Thyroid gland (tissue), 4 donors: ENCODE data around the gene PPIE. TPM values are rescaled to one million over a fixed set of nuclear protein-coding genes. Genes with fewer than 3 reads are reported as not detected.
"Not testable (repeated sequence)": the region's sequence is repeated elsewhere in the genome, so short reads cannot be mapped to it uniquely, and the experiment has no call there.

Source experiments
- DNase-seq, 2 donors: peaks; one replicate each; pipeline ENCODE4 v3.0.0-alpha.2; 2019
- H3K27ac ChIP-seq, 3 donors: fragments of 200-600 bp; sonication (generic); 1 replicate in 2 of 3; 2 replicates in 1 of 3; pipeline ENCODE4 v1.5.1; 2016 to 2019; ENCODE audit warnings: mild to moderate bottlenecking in 1 of 3, moderate library complexity in 1 of 3
- H3K27me3 ChIP-seq: fragments of 200-600 bp; sonication (generic); one replicate; pipeline ENCODE4 v1.5.1; 2019
- H3K36me3 ChIP-seq, 2 donors: fragments of 200-600 bp; sonication (generic); one replicate each; pipeline ENCODE4 v1.5.1; 2016 to 2019
- H3K4me1 ChIP-seq, 2 donors: fragments of 200-600 bp; sonication (generic); one replicate each; pipeline ENCODE4 v1.5.1; 2017 to 2019
- H3K4me3 ChIP-seq, 3 donors: fragments of 200-600 bp; sonication (generic); replicated peaks in 1 of 3; 1 replicate in 2 of 3; 2 replicates in 1 of 3; pipeline ENCODE4 v1.5.1; 2016; ENCODE audit warnings: mild to moderate bottlenecking in 1 of 3
- H3K9me3 ChIP-seq: fragments of 200-600 bp; sonication (generic); one replicate; pipeline ENCODE4 v1.5.1; 2017
- POLR2A ChIP-seq, 2 donors: fragments of 450-650 bp; IDR thresholded peaks; one replicate each; pipeline ENCODE4 v1.6.1; 2017; ENCODE audit warnings: antibody characterized with exemption in 2 of 2, mild to moderate bottlenecking in 2 of 2, moderate library complexity in 1 of 2
- WGBS, 2 donors: methylation state at CpG; one replicate each; pipeline ENCODE4 v1.1.5; 2017; 5-methylcytosine and 5-hydroxymethylcytosine counted together
- intact Hi-C: fragments of 100-400 bp; cut with DNase I; formaldehyde crosslinking; loops from one replicate; pipeline ENCODE4 v1.15.1; 2023
- total RNA-seq, 4 donors: library from RNA; depleted of rRNA; stranded (reverse); fragments of >200 nt; gene quantifications; one replicate each; pipeline ENCODE4 v1.2.3, GENCODE V29; 2016
- TF ChIP-seq, protein P1 (sequence below), 6 experiments: fragments of 200-600 bp in 3 of 6; fragments of 450-650 bp in 3 of 6; sonication (generic) in 3 of 6; IDR thresholded peaks; one replicate each; pipeline ENCODE4 v1.5.1; 2016 to 2019; ENCODE audit warnings: antibody characterized with exemption in 6 of 6, mild to moderate bottlenecking in 2 of 6, inconsistent platforms in 1 of 6, moderate library complexity in 1 of 6

Gene PPIE
- total RNA-seq, 4 donors from 2014 or later: 47.1 to 52.7 (median 50.9) TPM

- no peak for TF ChIP-seq POLR2A (IDR thresholded peaks at IDR 0.05)
- TF ChIP-seq, protein P1, sequence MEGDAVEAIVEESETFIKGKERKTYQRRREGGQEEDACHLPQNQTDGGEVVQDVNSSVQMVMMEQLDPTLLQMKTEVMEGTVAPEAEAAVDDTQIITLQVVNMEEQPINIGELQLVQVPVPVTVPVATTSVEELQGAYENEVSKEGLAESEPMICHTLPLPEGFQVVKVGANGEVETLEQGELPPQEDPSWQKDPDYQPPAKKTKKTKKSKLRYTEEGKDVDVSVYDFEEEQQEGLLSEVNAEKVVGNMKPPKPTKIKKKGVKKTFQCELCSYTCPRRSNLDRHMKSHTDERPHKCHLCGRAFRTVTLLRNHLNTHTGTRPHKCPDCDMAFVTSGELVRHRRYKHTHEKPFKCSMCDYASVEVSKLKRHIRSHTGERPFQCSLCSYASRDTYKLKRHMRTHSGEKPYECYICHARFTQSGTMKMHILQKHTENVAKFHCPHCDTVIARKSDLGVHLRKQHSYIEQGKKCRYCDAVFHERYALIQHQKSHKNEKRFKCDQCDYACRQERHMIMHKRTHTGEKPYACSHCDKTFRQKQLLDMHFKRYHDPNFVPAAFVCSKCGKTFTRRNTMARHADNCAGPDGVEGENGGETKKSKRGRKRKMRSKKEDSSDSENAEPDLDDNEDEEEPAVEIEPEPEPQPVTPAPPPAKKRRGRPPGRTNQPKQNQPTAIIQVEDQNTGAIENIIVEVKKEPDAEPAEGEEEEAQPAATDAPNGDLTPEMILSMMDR (IDR thresholded peaks at IDR 0.05): no peak
- no peaks in the 10 kb centered on the region for H3K36me3 ChIP-seq
- H3K4me3 ChIP-seq: no peak overlapping the region
- no peak overlapping the region for H3K27ac ChIP-seq
- 86 to 94% methylated on average over 4 of the region's 4 CpGs for WGBS, 2 donors
- H3K9me3 ChIP-seq: no peaks in the 10 kb centered on the region
- intact Hi-C loops: no loop called here
- H3K27me3 ChIP-seq: no peaks in the 10 kb centered on the region
- H3K4me1 ChIP-seq: no peaks in the 10 kb centered on the region
- no peak for DNase-seq
Measured at GRCh38 chr1:39777306-39777705, 38.6 kb downstream of the PPIE start.

DNA sequence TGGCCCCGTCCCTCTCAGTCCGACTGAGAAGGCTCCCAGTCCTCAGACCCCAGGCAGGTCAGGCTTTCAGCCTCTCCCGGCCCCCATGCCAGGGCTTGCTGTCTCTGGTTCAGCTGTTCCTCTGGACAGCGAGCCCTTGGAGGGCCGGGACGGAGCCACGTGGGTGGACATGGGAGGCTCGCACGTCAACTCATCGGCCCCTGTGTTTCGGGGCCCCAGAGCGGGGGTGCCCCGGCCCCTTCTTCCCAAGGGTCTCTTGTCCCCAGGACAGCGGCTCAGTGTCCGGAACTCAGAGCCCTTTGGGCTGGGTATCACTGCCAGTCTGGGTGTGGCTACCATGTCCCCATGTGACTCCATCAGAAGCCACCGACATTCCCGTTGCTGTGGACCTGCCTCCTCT lies 39.2 kb downstream of the PPIE start:
- H3K36me3 ChIP-seq, H3K9me3 ChIP-seq, H3K27ac ChIP-seq, DNase-seq, intact Hi-C loops, H3K27me3 ChIP-seq, H3K4me3 ChIP-seq, H3K4me1 ChIP-seq: not testable (repeated sequence)
- WGBS, 2 donors: 94 to 97% methylated on average over 6 to 12 of the region's 17 CpGs

DNA sequence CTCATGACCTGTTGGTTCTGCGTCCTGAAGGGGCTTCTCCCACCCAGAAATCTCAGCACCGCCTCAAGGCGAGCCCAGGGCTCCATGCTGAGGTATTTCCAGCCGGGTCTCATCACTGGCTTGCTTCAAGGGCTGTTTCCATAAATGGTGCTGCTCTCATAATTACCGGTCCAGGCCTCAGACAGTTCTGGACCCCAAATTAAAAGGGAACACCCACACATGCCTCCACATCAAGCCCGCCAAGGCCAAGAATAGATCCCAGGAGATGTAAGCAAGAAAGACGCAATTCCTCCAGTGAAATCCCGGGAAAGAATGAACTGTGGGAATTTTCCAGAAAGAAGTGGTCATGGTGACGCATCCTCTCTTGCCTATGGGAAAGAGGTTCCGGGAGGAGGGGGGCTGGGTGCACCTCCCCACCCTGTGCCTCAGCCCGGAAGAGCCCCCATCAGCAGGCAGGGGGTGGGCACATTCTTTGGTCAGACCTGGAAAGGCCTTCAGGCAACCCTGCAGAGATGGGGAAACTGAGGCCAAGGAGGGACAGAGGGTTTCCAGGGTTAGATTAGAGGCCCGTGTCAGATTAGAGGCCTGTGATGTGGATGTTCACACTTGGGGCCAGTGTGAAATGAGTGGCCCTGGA lies 39.9 kb downstream of the PPIE start:
- H3K27me3 ChIP-seq, H3K36me3 ChIP-seq, DNase-seq, H3K4me1 ChIP-seq, H3K4me3 ChIP-seq, H3K9me3 ChIP-seq, intact Hi-C loops, H3K27ac ChIP-seq: not testable (repeated sequence)
- 71 to 88% methylated on average over 8 to 9 of the region's 12 CpGs for WGBS, 2 donors

DNA sequence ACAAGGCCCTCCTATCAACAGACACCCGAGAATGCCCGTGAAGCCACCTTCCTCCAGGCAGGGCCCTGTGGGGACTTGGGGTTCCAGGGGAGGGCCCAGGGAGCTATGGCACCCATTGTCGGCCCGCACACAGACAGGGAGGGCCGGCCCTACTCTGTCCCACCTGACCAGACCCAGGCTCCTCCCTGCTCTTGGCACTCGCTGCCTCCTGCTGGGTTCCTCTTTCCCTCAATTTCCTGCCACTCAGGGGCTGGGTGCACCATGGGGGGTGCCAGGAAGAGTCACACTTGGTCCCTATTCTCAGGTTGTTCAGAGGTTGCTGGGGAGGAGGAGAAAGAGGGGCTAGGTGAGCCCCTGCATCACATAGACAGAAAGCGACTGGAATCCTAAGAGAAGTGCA lies 40.5 kb downstream of the PPIE start:
- no peaks in the 10 kb centered on the region for H3K36me3 ChIP-seq
- TF ChIP-seq POLR2A (IDR thresholded peaks at IDR 0.05): no peak
- TF ChIP-seq, protein P1 (IDR thresholded peaks at IDR 0.05): no peak
- H3K4me1 ChIP-seq: no peaks in the 10 kb centered on the region
- H3K27me3 ChIP-seq: no peaks in the 10 kb centered on the region
- no peak for DNase-seq
- intact Hi-C loops: no loop called here
- H3K27ac ChIP-seq: no peak overlapping the region
- no peak overlapping the region for H3K4me3 ChIP-seq
- H3K9me3 ChIP-seq: no peaks in the 10 kb centered on the region
- 93 to 94% methylated on average over 2 to 5 of the region's 7 CpGs for whole genome bisulfite sequencing, 2 donors

DNA sequence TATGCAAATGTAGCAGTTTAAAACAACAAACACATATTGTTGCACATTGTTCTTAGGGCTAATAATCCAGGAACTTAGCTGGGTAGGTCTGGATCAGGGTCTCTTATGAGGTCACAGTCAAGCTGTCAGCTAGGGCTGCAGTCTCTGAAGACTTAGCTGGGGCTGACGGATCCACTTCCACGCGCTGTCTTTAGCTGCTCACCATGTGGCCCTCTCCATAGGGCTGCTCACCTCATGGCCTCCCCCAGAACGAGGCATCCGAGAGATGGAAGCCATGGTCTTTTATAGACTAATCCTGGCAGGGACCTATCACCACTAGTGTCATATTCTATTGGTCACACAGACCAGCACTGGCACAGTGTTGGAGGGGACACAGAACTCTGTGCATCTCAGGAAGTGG lies 41.1 kb downstream of the PPIE start:
- intact Hi-C loops: no loop called here
- H3K27me3 ChIP-seq: no peaks in the 10 kb centered on the region
- DNase-seq: no peak
- TF ChIP-seq, protein P1 (IDR thresholded peaks at IDR 0.05): no peak
- no peak for TF ChIP-seq POLR2A (IDR thresholded peaks at IDR 0.05)
- no peak overlapping the region for H3K4me3 ChIP-seq
- H3K9me3 ChIP-seq: no peaks in the 10 kb centered on the region
- no peak overlapping the region for H3K27ac ChIP-seq
- 85 to 88% methylated on average over 5 of the region's 5 CpGs for WGBS, 2 donors
- H3K36me3 ChIP-seq: no peaks in the 10 kb centered on the region
- no peaks in the 10 kb centered on the region for H3K4me1 ChIP-seq

- DNase-seq: no peak
- H3K4me3 ChIP-seq: no peak overlapping the region
- TF ChIP-seq, protein P1 (IDR thresholded peaks at IDR 0.05): no peak
- TF ChIP-seq POLR2A (IDR thresholded peaks at IDR 0.05): no peak
- H3K27me3 ChIP-seq: no peaks in the 10 kb centered on the region
- intact Hi-C loops: no loop called here
- no peaks in the 10 kb centered on the region for H3K9me3 ChIP-seq
- no peak overlapping the region for H3K27ac ChIP-seq
- 91 to 96% methylated on average over 2 of the region's 2 CpGs for WGBS, 2 donors
- no peaks in the 10 kb centered on the region for H3K4me1 ChIP-seq
- no peaks in the 10 kb centered on the region for H3K36me3 ChIP-seq
Measured at GRCh38 chr1:39781349-39781715, 42.6 kb downstream of the PPIE start.
